Ishikawa (cell line): ENCODE data around the gene KDF1.

Experiments
- CEBPB ChIP-seq: IDR thresholded peaks from 2 replicates; pipeline ENCODE4 v1.6.1; 2012
- EP300 ChIP-seq: IDR thresholded peaks from 2 replicates; pipeline ENCODE4 v1.6.1; 2012; ENCODE audit warnings: borderline replicate concordance
- RAD21 ChIP-seq: IDR thresholded peaks from 2 replicates; pipeline ENCODE4 v1.6.1; 2012; ENCODE audit warnings: low read depth
- TAF1 ChIP-seq: IDR thresholded peaks from 2 replicates; pipeline ENCODE4 v1.6.1; 2012; ENCODE audit warnings: low read depth, mild to moderate bottlenecking
- TF ChIP-seq, protein P1 (sequence below): IDR thresholded peaks from 2 replicates; pipeline ENCODE4 v1.6.1; 2012

DNA sequence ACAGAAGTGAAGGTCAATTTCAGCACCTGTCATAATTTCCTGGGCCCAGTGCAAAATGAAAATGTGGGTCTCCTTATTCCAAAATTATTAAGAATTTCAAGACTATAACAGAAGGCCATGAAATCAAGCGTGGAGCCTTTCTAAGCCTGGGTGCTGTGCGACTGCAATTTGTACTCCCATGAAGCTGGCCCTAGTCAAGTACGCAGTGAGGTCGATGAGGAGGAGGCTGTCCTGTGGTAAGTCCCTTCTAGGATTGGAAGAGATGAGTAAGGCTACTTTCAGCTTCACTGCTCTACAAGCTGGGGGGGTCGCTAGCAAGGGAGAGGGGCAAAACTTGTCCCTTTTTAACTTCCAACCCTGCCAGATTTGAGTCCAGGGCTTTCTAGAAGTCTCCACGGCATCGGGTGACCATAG is 39.1 kb downstream of the KDF1 start:
- no peak for TF ChIP-seq CEBPB
- no peak for TF ChIP-seq EP300
- no peak for TF ChIP-seq TAF1
- no peak for TF ChIP-seq RAD21
- TF ChIP-seq, protein P1, sequence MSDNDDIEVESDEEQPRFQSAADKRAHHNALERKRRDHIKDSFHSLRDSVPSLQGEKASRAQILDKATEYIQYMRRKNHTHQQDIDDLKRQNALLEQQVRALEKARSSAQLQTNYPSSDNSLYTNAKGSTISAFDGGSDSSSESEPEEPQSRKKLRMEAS, result no peak
